K562 (cell line): ENCODE data around the gene FAM53B. TPM values are rescaled to one million over a fixed set of nuclear protein-coding genes. Genes with fewer than 3 reads are reported as not detected.

Experiments used
- ATAC-seq: fragments of 200-7000 bp; cut with Tn5 transposase; 3 replicates; pipeline ENCODE4 v1.9.1; 2020; ENCODE audit warnings: moderate library complexity
- BruUV-seq: library from RNA; stranded (reverse); fragments of 400-500 nt; replicated peaks from 2 replicates; lab custom pipeline; 2021; lab: Mats Ljungman, UMichigan
- CTCF ChIA-PET: fragments of 300-600 bp; formaldehyde crosslinking; extraction: SDS; loops from one replicate; lab custom pipeline; 2021; ENCODE audit warnings: low intra/inter-chr PET ratio; lab: Yijun Ruan, JAX
- POLR2A ChIA-PET: fragments of 300-600, 350-650 bp; sonication (Branson Sonifier 250); formaldehyde crosslinking; extraction: SDS; loops from one replicate; lab custom pipeline; 2021; ENCODE audit warnings: antibody characterized with exemption, inconsistent platforms; lab: Yijun Ruan, JAX
- DNase-seq, 4 experiments: peaks; one replicate each; pipeline versions ENCODE4 v3.0.0 to v3.0.0-alpha.2; 2011 to 2018; ENCODE audit warnings: low spot score in 3 of 4, mixed read lengths in 3 of 4; ENCODE audit errors: extremely low read depth in 1 of 4
- FAIRE-seq: peaks from 2 replicates; lab custom pipeline; 2011; peaks lifted over from hg19 to GRCh38; lab: Jason Lieb, UNC
- H2AFZ ChIP-seq: 2 replicates; pipeline ENCODE4 v1.6.0; 2011; ENCODE audit warnings: low read depth, low read length, control low read depth, inconsistent platforms
- H3K27ac ChIP-seq: fragments of 200-600 bp; 3 replicates; pipeline ENCODE4 v1.8.0; 2011; ENCODE audit warnings: low read depth, mild to moderate bottlenecking, control low read depth, inconsistent platforms, low read length, moderate library complexity, mixed read lengths; ENCODE audit errors: extremely low read depth
- H3K27me3 ChIP-seq, 2 experiments: fragments of 300-600 bp in 1 of 2; 2 replicates in 1 of 2; 3 replicates in 1 of 2; pipeline versions ENCODE4 v1.6.0 to v1.8.0; 2011; ENCODE audit warnings: inconsistent platforms in 2 of 2, low read length in 2 of 2, mild to moderate bottlenecking in 1 of 2, mixed read lengths in 1 of 2, moderate library complexity in 1 of 2; ENCODE audit not compliant: control insufficient read depth in 2 of 2, insufficient read depth in 2 of 2
- H3K36me3 ChIP-seq: fragments of 300-600 bp; 3 replicates; pipeline ENCODE4 v1.8.0; 2011; ENCODE audit warnings: mild to moderate bottlenecking, low read length, inconsistent platforms; ENCODE audit not compliant: control insufficient read depth, insufficient read depth
- H3K4me1 ChIP-seq, 2 experiments: fragments of 200-600 bp in 1 of 2; replicated peaks in 1 of 2; 2 replicates in 1 of 2; 3 replicates in 1 of 2; pipeline versions ENCODE4 v1.5.1 to v1.8.0; 2011; ENCODE audit warnings: inconsistent platforms in 2 of 2, low read length in 2 of 2, mild to moderate bottlenecking in 1 of 2, mixed read lengths in 1 of 2, moderate library complexity in 1 of 2; ENCODE audit not compliant: control insufficient read depth in 2 of 2, insufficient read depth in 2 of 2
- H3K4me2 ChIP-seq: 2 replicates; pipeline ENCODE4 v1.6.1; 2011; ENCODE audit warnings: low read length, control low read depth, inconsistent platforms, mixed read lengths; ENCODE audit not compliant: insufficient read depth
- H3K4me3 ChIP-seq: fragments of 200-600 bp; sonication (generic), shearing (Covaris generic); 2 replicates; pipeline ENCODE4 v1.5.1; 2016; ENCODE audit warnings: control low read depth, inconsistent platforms
- H3K79me2 ChIP-seq: fragments of 200-600 bp; 3 replicates; pipeline ENCODE4 v1.8.0; 2011; ENCODE audit warnings: low read length, inconsistent platforms; ENCODE audit not compliant: control insufficient read depth, insufficient read depth
- H3K9ac ChIP-seq, 2 experiments: 2 replicates each; pipeline versions ENCODE4 v1.6.0 to v1.6.1; 2011; ENCODE audit warnings: low read depth in 2 of 2, low read length in 2 of 2, control low read depth in 1 of 2, inconsistent platforms in 1 of 2, mild to moderate bottlenecking in 1 of 2, mixed read lengths in 1 of 2; ENCODE audit not compliant: insufficient read depth in 1 of 2
- H3K9me1 ChIP-seq: one replicate; pipeline ENCODE4 v1.6.0; 2011; ENCODE audit warnings: inconsistent platforms, mild to moderate bottlenecking, low read length, moderate library complexity; ENCODE audit not compliant: control insufficient read depth, insufficient read depth
- H3K9me3 ChIP-seq: replicated peaks from 2 replicates; pipeline ENCODE4 v1.5.1; 2011; ENCODE audit warnings: low read depth, low read length, inconsistent platforms; ENCODE audit not compliant: control insufficient read depth, insufficient read depth
- H4K20me1 ChIP-seq: replicated peaks from 2 replicates; pipeline ENCODE4 v1.6.1; 2011; ENCODE audit warnings: low read length, inconsistent platforms, mixed read lengths; ENCODE audit not compliant: control insufficient read depth, insufficient read depth
- BHLHE40 ChIP-seq: IDR thresholded peaks from 2 replicates; pipeline ENCODE4 v1.6.1; 2011; ENCODE audit warnings: low read length, improper control_type of control experiment
- CREBBP ChIP-seq: IDR thresholded peaks from one replicate; pipeline ENCODE4 v1.6.1; 2012; ENCODE audit warnings: low read depth, mild to moderate bottlenecking, control low read depth, inconsistent platforms, low read length
- NCOR1 ChIP-seq: fragments of 450-650 bp; IDR thresholded peaks from 2 replicates; pipeline ENCODE4 v1.6.1; 2016; ENCODE audit warnings: mild to moderate bottlenecking, moderate library complexity
- NFRKB ChIP-seq: fragments of 450-650 bp; IDR thresholded peaks from 2 replicates; pipeline ENCODE4 v1.6.1; 2016; ENCODE audit warnings: low read depth
- NRF1 ChIP-seq, 2 experiments: fragments of 450-650 bp; IDR thresholded peaks in 1 of 2; conservative IDR thresholded peaks in 1 of 2; 2 replicates each; pipeline ENCODE4 v1.6.1; 2014; ENCODE audit warnings: mild to moderate bottlenecking in 2 of 2
- RAD51 ChIP-seq: fragments of 450-650 bp; IDR thresholded peaks from 2 replicates; pipeline ENCODE4 v1.7.1; 2016; ENCODE audit warnings: low read depth, mild to moderate bottlenecking, borderline replicate concordance
- TEAD2 ChIP-seq: fragments of 450-650 bp; IDR thresholded peaks from 2 replicates; pipeline ENCODE4 v1.6.1; 2016; ENCODE audit warnings: missing genetic modification characterization, control low read depth, missing compliant biosample characterization
- TSC22D4 ChIP-seq: fragments of 450-650 bp; IDR thresholded peaks from 2 replicates; pipeline ENCODE4 v1.6.1; 2016; ENCODE audit warnings: missing genetic modification characterization, missing biosample characterization, control low read depth
- ZBTB34 ChIP-seq: fragments of 250-450 bp; sonication (Bioruptor Pico); IDR thresholded peaks from 2 replicates; pipeline ENCODE4 v1.8.0; 2021; ENCODE audit warnings: mild to moderate bottlenecking, moderate library complexity
- ZHX1 ChIP-seq: fragments of 150-350 bp; conservative IDR thresholded peaks from 2 replicates; pipeline ENCODE4 v1.6.1; 2014; ENCODE audit warnings: low read length
- ZNF184 ChIP-seq: sonication (generic); formaldehyde crosslinking; IDR thresholded peaks from 2 replicates; pipeline ENCODE4 v1.5.0; 2020; ENCODE audit warnings: missing genetic modification reagents
- ZNF311 ChIP-seq: fragments of 250-450 bp; sonication (Bioruptor Pico); IDR thresholded peaks from 2 replicates; pipeline ENCODE4 v1.4.0; 2020; ENCODE audit warnings: mild to moderate bottlenecking, moderate library complexity
- ZNF384 ChIP-seq: IDR thresholded peaks from 2 replicates; pipeline ENCODE4 v1.6.1; 2012; ENCODE audit warnings: low read depth, low read length, improper control_type of control experiment
- ZNF589 ChIP-seq: fragments of 200-800 bp; sonication (Bioruptor generic); IDR thresholded peaks from 2 replicates; pipeline ENCODE4 v1.6.1; 2016; ENCODE audit warnings: low read depth, missing genetic modification characterization, missing compliant biosample characterization
- ZNF766 ChIP-seq: fragments of 200-800 bp; sonication (Bioruptor generic); conservative IDR thresholded peaks from 2 replicates; pipeline ENCODE4 v1.6.1; 2016; ENCODE audit warnings: missing genetic modification characterization, missing compliant biosample characterization
- WGBS: fragments of 100-300 bp; shearing (Covaris generic); methylation state at CpG from one replicate; pipeline ENCODE4 v1.1.6; 2016; ENCODE audit warnings: low coverage, mixed read lengths; ENCODE audit not compliant: insufficient coverage; ENCODE audit errors: missing lambda C conversion rate; 5-methylcytosine and 5-hydroxymethylcytosine counted together
- in situ Hi-C: fragments of 300-500 bp; cut with MboI; formaldehyde crosslinking; loops from 4 replicates; pipeline ENCODE4 v1.15.0; 2018; ENCODE audit warnings: inconsistent platforms, mixed read lengths
- intact Hi-C: fragments of 100-400 bp; cut with micrococcal nuclease; formaldehyde crosslinking; loops from 2 replicates; pipeline ENCODE4 v1.14.2; 2022
- polyA plus RNA-seq, 8 experiments: library from polyadenylated mRNA; depleted of rRNA in 4 of 8; stranded (reverse) in 5 of 8; unstranded in 3 of 8; fragments of >200 nt; fragmentation: Nextera tagmentation in 2 of 8; fragmentation: Illumina TruSeq in 1 of 8; extraction: Ambion mirVana in 2 of 8; extraction: Trizol in 1 of 8; gene quantifications; 2 replicates each; pipeline versions ENCODE4 v1.2.1 to v1.2.3, GENCODE V29; 2011 to 2014; ENCODE audit warnings: inconsistent platforms in 1 of 8, missing spikeins in 1 of 8
- total RNA-seq, 7 experiments: library from RNA; depleted of rRNA in 6 of 7; stranded (reverse); fragments of >200 nt in 6 of 7; fragmentation: Illumina TruSeq in 2 of 7; extraction: Trizol in 2 of 7; gene quantifications; 2 replicates each; pipeline versions ENCODE4 v1.2.1 to v1.2.3, GENCODE V29; 2011 to 2021; ENCODE audit warnings: low replicate concordance in 1 of 7

Gene FAM53B
- total and polyA plus RNA-seq, 9 of the 15 experiments (the other 6 are each of a cell fraction or from before 2014, with no cell fraction given), result 0.03 to 16.5 (median 5.0) TPM

- TF ChIP-seq BHLHE40 (peak; percentile 20; the same call in 1 of the 2 replicates), ZNF184 (CRISPR knock-in tag) (no peak), ZNF311 (CRISPR knock-in tag) (no peak)
Measured at GRCh38 chr10:124628676-124629021, 115.5 kb downstream of the FAM53B start (continued).

GRCh38 chr10:124627866-124628675 lies 116.1 kb downstream of the FAM53B start:
- Histone ChIP-seq H3K27me3 (no peaks in the 10 kb centered on the region), H4K20me1 (peaks cover 5% of the 10 kb centered on the region; the same call in 1 of the 2 replicates), H3K79me2 (0 out of 3 replicates have a peak, but pooled peaks cover 3% of the 10 kb centered on the region), H3K9me1 (peaks cover 4% of the 10 kb centered on the region), H3K4me2 (peak overlapping the region; percentile 62; the same call in 1 of the 2 replicates), H3K4me1 (peaks cover 13 to 62% of the 10 kb centered on the region in 2 experiments; a peak in 4 of 5 replicates), H3K27ac (peak overlapping the region; percentile 24), H3K36me3 (peaks cover 1% of the 10 kb centered on the region; the same call in 1 of the 3 replicates), H3K9ac (peak overlapping the region; percentile 23 to 76; a peak in 3 of 4 replicates), H3K4me3 (no peak overlapping the region), H2AFZ (no peak overlapping the region; the same call in 1 of the 2 replicates), H3K9me3 (no peaks in the 10 kb centered on the region)
- 3% methylated on average over 10 of the region's 12 CpGs for WGBS
- peak; percentile 84 for FAIRE-seq
- ATAC-seq, result peak; percentile 87
- intact Hi-C loops (loop anchor here (1.0 kb wide), 1 partner anchor 43 kb away; no protein-coding TSS in a partner anchor), in situ Hi-C loops (no loop called here)
- CTCF ChIA-PET, result no interaction called here
- DNase-seq, result peak; percentile 63 to 80 (median 70)
- POLR2A ChIA-PET, result interaction anchor here (0.7 kb wide), 1 partner anchor 14 kb away, joined by 3 read pairs; no protein-coding TSS in a partner anchor
- BruUV-seq, result no TSS peak
- TF ChIP-seq ZHX1 (no peak), ZNF384 (no peak), NFRKB (no peak), ZNF589 (0 out of 2 replicates have a peak, but pooled peaks have one; percentile 44), CREBBP (no peak), ZNF766 (CRISPR knock-in tag) (0 out of 2 replicates have a peak, but pooled peaks have one; percentile 29), RAD51 (peak; percentile 53; the same call in 1 of the 2 replicates), NCOR1 (peak; percentile 41; the same call in 1 of the 2 replicates), TSC22D4 (tag) (no peak), TEAD2 (tag) (no peak), NRF1 (conservative IDR thresholded peaks at IDR 0.05 in 1 of 2, IDR thresholded peaks at IDR 0.05 in 1 of 2) (0 out of 4 replicates have a peak, but pooled peaks of 1 of the 2 experiments have one; percentile 13), ZBTB34 (CRISPR knock-in tag) (no peak)
